ENCODE data around the gene MTURN. TPM values are rescaled to one million over a fixed set of nuclear protein-coding genes. Genes with fewer than 3 reads are reported as not detected.

The MTURN gene
- total and polyA plus RNA-seq, 10 of the 15 experiments (the other 5 are each of a cell fraction or from before 2014, with no cell fraction given), result 0.52 to 5.0 (median 3.3) TPM

- TF ChIP-seq BCLAF1 (IDR thresholded peaks at IDR 0.05) (no peak), YY1 (IDR thresholded peaks at IDR 0.05; ENCODE audit: low read depth, low read length) (no peak), SIN3A (IDR thresholded peaks at IDR 0.05; ENCODE audit: low read depth, low read length) (no peak), DPF2 (IDR thresholded peaks at IDR 0.05) (no peak), WRNIP1 (IDR thresholded peaks at IDR 0.05; ENCODE audit: borderline replicate concordance, low read depth, low read length) (no peak)
Measured at GRCh38 chr7:30155481-30155880, 20.7 kb downstream of the MTURN start (continued).

GRCh38 chr7:30157204-30157603 lies 22.4 kb downstream of the MTURN start:
- ATAC-seq, result no peak
- no peak for FAIRE-seq
- SMC1A ChIA-PET (ENCODE audit: uncharacterized antibody, unreplicated experiment), result interaction anchor here (0.6 to 1.3 kb wide), 2 partner anchors 121 to 289 kb away, joined by 3 read pairs; no protein-coding TSS in a partner anchor
- no peak for DNase-seq (ENCODE audit: low read depth, low spot score)
- CTCF ChIA-PET, result no interaction called here
- no peak overlapping the region for H2AFZ ChIP-seq (ENCODE audit: control insufficient read depth, low read depth, low read length)
- 97% methylated on average over 9 of the region's 9 CpGs for WGBS (ENCODE audit: insufficient coverage, insufficient replicate concordance, low lambda C conversion rate, missing lambda C conversion rate)
- H3K4me3 ChIP-seq, result no peak overlapping the region
- intact Hi-C loops (cut with micrococcal nuclease; ENCODE audit: unreplicated experiment), result no loop called here
- no peaks in the 10 kb centered on the region for H4K20me1 ChIP-seq (ENCODE audit: control insufficient read depth, insufficient read depth)
- no peak overlapping the region for H3K4me2 ChIP-seq (ENCODE audit: control insufficient read depth, insufficient read depth)
- no peak overlapping the region for H3K9ac ChIP-seq (ENCODE audit: control insufficient read depth, insufficient read depth, low read length)
- H3K4me1 ChIP-seq (ENCODE audit: control insufficient read depth, insufficient read depth, low read length), result peaks cover 15% of the 10 kb centered on the region
- no TSS peak for BruUV-seq (replicated peaks)
- no peaks in the 10 kb centered on the region for H3K36me3 ChIP-seq (ENCODE audit: control insufficient read depth in 2 of 2, insufficient read depth in 2 of 2, low read length in 1 of 2)
- no peaks in the 10 kb centered on the region; a peak in 1 of 4 replicates for H3K27me3 ChIP-seq (replicated peaks in 1 of 2; ENCODE audit: control insufficient read depth in 2 of 2, insufficient read depth in 2 of 2, low read length in 1 of 2)
- H3K9me3 ChIP-seq (replicated peaks; ENCODE audit: control insufficient read depth, insufficient read depth, low read length), result no peaks in the 10 kb centered on the region
- POLR2A ChIA-PET, result no interaction called here
- RAD21 ChIA-PET (ENCODE audit: unreplicated experiment), result no interaction called here
- no peaks in the 10 kb centered on the region for H3K79me2 ChIP-seq (ENCODE audit: control insufficient read depth, insufficient read depth, low read length)
- in situ Hi-C loops (cut with MboI), result no loop called here
- H3K27ac ChIP-seq (ENCODE audit: control insufficient read depth, insufficient read depth), result no peak overlapping the region
- TF ChIP-seq USF1 (IDR thresholded peaks at IDR 0.05; ENCODE audit: borderline replicate concordance, extremely low read length, insufficient read depth, low read depth, low read length) (no peak), TCF3 (IDR thresholded peaks at IDR 0.05; ENCODE audit: borderline replicate concordance, insufficient read depth, low read depth, low read length) (no peak), CTCF (IDR thresholded peaks at IDR 0.05 in 2 of 3, conservative IDR thresholded peaks at IDR 0.05 in 1 of 3; ENCODE audit: control insufficient read depth in 2 of 3, extremely low read depth in 1 of 3, insufficient read depth in 1 of 3, low read depth in 3 of 3, low read length in 3 of 3) (no peak), IKZF1 (conservative IDR thresholded peaks at IDR 0.05) (no peak), PAX5 (IDR thresholded peaks at IDR 0.05; ENCODE audit: borderline replicate concordance, low read depth, low read length) (no peak), ELK1 (IDR thresholded peaks at IDR 0.05; ENCODE audit: low read depth, low read length) (no peak), NR2C2 (IDR thresholded peaks at IDR 0.05; ENCODE audit: borderline replicate concordance, control insufficient read depth, insufficient read length, low read depth) (no peak), MYB (IDR thresholded peaks at IDR 0.05; ENCODE audit: borderline replicate concordance, low read depth, low read length) (no peak), PML (IDR thresholded peaks at IDR 0.05; ENCODE audit: low read length) (no peak), IRF3 (IDR thresholded peaks at IDR 0.05) (no peak)

Measured in GM12878 (cell line).